CD4-positive, alpha-beta T cell treated with Interleukin-1 beta for 1 hour (primary cell): ENCODE results near the gene ZNF655.
"Not testable (repeated sequence)": the region's sequence is repeated elsewhere in the genome, so short reads cannot be mapped to it uniquely, and the experiment has no call there.

ENCODE experiments used
- DNase-seq, 2 donors: peaks; one replicate each; pipeline ENCODE4 v3.0.0-alpha.2; 2020 to 2022

The ZNF655 gene

GRCh38 chr7:99560834-99561736 is 2.6 kb downstream of the ZNF655 start:
- no peak for DNase-seq

- DNase-seq: no peak
Measured at GRCh38 chr7:99561737-99562051, 3.3 kb downstream of the ZNF655 start.

DNA sequence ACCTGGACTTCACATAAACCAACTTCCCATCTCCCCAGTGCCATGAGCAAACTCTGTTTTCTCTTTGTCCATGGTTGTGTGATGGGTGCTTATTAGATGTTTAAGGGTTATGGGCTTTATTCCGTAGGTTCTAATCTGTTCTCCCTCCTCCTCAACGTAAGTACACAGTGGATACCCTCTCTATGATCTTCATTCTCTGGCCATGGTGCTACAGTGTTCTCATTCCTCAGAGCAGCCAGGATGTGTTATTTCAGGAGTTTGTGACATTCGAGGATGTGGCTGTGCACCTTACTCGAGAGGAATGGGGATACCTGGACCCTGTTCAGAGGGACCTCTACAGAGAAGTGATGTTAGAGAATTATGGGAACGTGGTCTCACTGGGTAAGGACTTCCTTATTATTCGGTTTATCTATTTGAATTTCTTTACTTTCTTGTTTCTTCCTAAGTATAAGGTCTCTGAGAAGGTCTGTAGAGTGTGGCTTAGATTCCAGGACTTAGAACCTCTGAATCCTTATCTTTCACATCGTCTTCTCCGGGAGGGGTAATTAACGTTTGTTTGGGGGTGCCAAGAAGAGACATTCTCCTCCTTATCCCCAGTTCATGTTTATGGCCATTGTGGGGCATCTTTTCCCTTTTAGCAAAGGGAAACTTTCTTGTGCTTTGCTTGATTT is 3.8 kb downstream of the ZNF655 start:
- no peak for DNase-seq

DNA sequence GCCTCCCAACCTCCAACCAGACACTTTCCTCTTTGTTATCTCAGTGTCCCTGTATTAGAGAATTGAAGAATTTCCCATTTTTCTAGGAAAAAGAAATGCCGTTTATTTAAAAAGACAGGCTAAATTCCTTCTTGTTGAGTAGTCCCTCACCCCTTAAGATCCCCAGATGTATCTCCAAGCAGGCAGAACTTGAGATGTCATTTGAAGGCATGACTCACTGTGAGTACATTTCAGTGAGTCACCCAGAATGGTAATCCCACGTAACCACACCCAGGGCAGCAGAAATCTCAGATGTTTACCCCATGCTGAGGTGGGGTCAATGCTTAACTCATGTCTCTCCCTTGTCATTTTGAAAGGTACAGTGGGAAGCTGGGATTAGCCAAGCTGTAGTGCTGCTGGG is 4.4 kb downstream of the ZNF655 start:
- no peak for DNase-seq

DNA sequence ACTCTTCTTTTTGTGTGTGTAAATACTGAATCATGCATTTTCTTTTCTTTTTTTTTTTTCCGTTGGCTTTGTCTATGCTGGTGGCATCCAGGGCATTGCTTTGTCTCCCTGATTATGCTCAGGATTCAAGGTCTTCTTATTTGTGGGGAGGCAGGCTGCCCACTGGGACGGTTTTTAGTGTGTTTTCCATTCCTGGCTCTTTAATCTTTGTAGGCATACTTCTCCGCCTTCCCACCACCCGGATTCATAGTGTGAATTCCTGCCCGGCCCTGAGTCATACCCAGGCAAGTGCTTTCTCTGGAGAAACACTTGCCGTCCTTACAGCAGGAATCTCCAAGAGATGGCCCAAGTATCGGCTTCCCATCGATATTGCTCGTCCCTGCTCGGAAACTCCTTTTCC is 5.2 kb downstream of the ZNF655 start:
- no peak for DNase-seq

- DNase-seq: not testable (repeated sequence)
Measured at GRCh38 chr7:99568770-99569169, 10.3 kb downstream of the ZNF655 start.

- DNase-seq: no peak
Measured at GRCh38 chr7:99571768-99572167, 13.3 kb downstream of the ZNF655 start.

DNA sequence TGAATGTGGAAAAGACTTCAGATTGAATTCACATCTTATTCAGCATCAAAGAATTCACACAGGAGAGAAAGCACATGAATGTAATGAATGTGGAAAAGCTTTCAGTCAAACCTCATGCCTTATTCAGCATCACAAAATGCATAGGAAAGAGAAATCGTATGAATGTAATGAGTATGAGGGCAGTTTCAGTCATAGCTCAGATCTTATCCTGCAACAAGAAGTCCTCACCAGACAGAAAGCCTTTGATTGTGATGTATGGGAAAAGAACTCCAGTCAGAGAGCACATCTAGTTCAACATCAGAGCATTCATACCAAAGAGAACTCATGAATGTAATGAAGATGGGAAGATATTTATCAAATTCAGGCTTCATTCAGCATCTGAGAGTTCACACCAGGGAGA is 14.8 kb downstream of the ZNF655 start:
- no peak for DNase-seq

GRCh38 chr7:99576251-99576650 is 17.8 kb downstream of the ZNF655 start:
- DNase-seq: no peak

- no peak for DNase-seq
Measured at GRCh38 chr7:99579281-99579955, 21.0 kb downstream of the ZNF655 start.

GRCh38 chr7:99579956-99580777 is 21.7 kb downstream of the ZNF655 start:
- DNase-seq: peak; percentile 50 to 51

GRCh38 chr7:99580778-99581332 is 22.4 kb downstream of the ZNF655 start:
- not testable (repeated sequence) for DNase-seq

DNA sequence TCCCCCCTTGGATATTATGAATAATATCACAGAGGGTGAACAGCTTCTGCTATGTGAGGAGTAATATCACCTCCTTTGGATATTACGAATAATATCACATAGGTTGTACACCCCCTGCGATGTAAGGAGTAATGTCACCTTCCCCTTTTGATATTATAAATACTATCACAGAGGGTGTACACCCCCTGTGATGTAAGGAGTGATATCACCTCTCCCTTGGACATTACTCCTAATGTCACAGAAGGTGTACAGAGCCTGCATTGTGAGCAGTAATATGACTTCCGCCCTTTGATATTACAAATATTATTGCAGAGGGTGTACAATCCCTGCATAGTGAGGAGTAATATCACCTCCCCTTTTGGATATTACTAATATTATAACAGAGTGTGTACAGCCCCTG is 30.4 kb downstream of the ZNF655 start:
- no peak for DNase-seq

DNA sequence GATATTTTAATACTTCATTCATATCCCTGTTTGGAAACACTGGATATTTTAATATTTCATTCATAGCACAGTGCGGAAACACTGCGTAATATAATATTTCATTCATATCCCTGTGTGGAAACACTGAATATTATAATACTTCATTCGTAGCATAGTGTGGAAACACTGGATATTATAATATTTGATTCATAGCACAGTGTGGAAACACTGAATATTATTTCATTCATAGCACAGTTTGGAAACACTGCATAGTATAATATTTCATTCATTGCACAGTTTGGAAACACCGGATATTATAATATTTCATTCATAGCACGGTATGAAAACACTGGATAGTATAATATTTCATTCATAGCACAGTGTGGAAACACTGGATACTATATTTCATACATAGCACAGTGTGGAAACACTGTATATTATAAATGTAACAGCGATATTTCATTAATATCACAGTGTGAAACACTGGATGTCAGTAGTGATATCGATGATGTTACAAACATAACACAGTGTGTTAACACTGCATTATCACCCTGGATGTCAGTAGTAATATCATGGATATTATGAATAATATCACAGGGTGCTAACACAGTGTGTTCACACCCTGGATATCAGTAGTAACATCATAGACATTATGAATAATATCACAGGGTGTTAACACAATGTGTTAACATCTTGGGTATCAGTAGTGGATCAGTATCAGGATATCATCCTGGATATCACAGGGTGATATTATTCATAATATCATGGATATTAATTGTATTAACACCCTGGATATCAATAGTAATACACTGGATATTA is 36.7 kb downstream of the ZNF655 start:
- no peak for DNase-seq

DNA sequence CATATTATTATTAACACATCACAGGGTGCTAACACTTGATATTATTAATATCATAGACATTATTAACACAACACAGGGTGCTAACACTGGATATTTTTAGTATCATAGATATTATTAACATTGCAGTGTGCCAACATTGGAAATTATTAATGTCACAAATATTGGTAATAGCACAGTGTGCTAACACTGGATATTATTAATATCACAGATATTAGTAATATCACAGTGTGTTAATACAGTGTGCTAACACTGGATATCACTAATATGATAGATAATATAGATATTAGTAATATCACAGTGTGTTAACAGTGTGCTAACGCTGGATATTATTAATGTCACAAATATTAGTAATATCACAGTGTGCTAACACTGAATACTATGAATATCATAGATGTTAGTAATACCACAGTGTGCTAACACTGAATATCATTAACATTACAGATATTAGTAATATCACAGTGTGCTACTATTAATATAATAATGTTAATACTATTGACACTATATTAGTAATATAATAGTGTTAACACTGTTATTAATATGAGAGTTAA is 38.0 kb downstream of the ZNF655 start:
- no peak for DNase-seq

DNA sequence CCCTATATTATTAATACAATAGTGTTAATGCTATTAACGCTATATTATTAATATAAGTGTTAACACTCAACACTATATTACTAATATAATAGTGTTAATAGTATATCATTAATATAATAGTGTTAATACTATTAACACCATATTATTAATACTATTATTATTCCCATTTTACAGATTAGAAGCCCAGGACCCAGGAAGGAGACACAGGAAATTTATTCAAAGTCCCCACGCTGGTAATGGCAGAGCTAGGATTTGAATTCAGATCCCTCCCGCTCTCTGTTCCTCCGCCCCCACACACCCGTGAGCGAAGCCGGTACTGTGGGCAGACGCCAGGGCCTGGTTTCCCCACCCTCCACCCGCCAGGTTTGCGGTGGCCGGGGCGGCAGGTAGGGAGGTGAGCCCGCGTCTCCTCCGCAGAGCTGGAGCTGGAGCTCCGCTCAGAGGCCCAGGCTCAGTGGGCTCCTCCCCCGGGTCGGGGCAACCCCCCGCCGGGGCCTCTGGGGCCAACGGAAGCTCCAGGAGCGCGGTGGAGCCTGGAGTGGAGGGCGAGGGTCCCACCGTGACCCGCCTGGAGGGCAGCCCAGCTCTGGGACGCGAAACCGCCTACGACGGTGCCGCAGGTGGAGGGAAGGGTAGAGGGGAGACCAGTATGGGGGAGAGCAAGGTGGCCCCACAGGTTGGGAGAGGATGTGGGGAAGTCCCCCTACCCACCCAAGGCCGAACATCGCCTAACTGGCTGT is 39.5 kb downstream of the ZNF655 start, which contains the start of gene TMEM225B:
TSS of gene TMEM225B (plus strand) at position 506 of the 740 bp plus-strand sequence. CDS start 6,122 bp downstream, outside the sequence.
- no peak for DNase-seq

DNA sequence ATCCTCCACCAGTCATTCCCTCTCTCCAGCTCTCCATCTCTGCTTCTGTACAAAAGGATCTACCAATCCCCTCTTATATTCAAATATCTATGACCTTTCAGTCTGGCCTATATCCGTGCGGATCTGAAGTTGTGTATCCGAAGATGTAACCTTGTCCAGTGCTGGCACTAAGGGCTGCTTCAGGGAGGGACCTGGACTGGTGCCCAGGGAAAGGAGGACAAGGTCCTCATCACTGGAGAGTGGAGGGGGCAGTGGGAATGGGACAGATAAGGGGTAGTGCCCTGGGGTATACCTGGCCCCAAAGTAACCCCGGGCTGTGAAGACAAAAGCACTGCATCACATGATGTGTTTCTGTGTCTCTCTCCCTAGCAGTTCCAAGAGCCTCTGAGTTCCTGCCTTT is 41.4 kb downstream of the ZNF655 start:
- DNase-seq: no peak

GRCh38 chr7:99601656-99602310 is 43.3 kb downstream of the ZNF655 start:
- no peak for DNase-seq

DNA sequence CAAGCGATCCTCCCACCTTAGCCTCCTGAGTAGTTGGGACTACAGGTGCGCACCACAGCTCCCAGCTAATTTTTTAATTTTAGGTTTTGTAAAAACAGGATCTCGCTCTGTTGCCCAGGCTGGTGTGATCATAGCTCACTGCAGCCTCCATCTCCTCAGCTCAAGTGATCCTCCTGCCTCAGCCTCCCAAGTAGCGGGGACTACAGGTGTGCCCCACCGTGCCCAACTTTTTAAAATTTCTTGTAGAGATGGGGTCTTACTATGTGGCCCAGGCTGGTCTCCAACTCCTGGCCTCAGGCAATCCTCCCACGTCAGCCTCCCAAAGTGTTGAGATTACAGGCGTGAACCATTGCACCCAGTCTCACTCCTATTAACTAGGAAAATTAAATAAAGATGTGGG is 47.1 kb downstream of the ZNF655 start:
- DNase-seq: no peak

GRCh38 chr7:99606531-99606930 is 48.1 kb downstream of the ZNF655 start:
- no peak for DNase-seq
